Stimulated activated CD4-positive, alpha-beta T cell treated with anti-CD3 and anti-CD28 coated beads, Interleukin-4, amount 100 ng/mL, for 24 hours (primary cell): ENCODE results near the gene KLRC3.
"Not testable (repeated sequence)": the region's sequence is repeated elsewhere in the genome, so short reads cannot be mapped to it uniquely, and the experiment has no call there.

Source experiments
- DNase-seq: peaks from one replicate; pipeline ENCODE4 v3.0.0-alpha.2; 2020

The KLRC3 gene

GRCh38 chr12:10398168-10398567, 22.2 kb downstream of the KLRC3 start:
- no peak for DNase-seq

GRCh38 chr12:10397296-10397695, 23.1 kb downstream of the KLRC3 start:
- no peak for DNase-seq

- DNase-seq: not testable (repeated sequence)
Measured at GRCh38 chr12:10396176-10396575, 24.2 kb downstream of the KLRC3 start.

GRCh38 chr12:10395390-10395998, 24.9 kb downstream of the KLRC3 start:
- DNase-seq: no peak

GRCh38 chr12:10394531-10395152, 25.8 kb downstream of the KLRC3 start:
- DNase-seq: not testable (repeated sequence)

GRCh38 chr12:10393291-10393690, 27.1 kb downstream of the KLRC3 start:
- DNase-seq: no peak

- DNase-seq: no peak
Measured at GRCh38 chr12:10392394-10392930, 27.9 kb downstream of the KLRC3 start.

- DNase-seq: not testable (repeated sequence)
Measured at GRCh38 chr12:10390991-10391390, 29.4 kb downstream of the KLRC3 start.

- no peak for DNase-seq
Measured at GRCh38 chr12:10389904-10390303, 30.5 kb downstream of the KLRC3 start, which contains the start of gene KLRK1. Gene KLRK1, minus strand, starts transcription at chr12:10390041. Its CDS starts 1,231 bp downstream, at chr12:10388810.

GRCh38 chr12:10388624-10389413, 31.6 kb downstream of the KLRC3 start:
- no peak for DNase-seq

GRCh38 chr12:10387498-10387897, 32.9 kb downstream of the KLRC3 start:
- DNase-seq: not testable (repeated sequence)

GRCh38 chr12:10386857-10387256, 33.5 kb downstream of the KLRC3 start:
- no peak for DNase-seq

GRCh38 chr12:10385166-10385613, 35.2 kb downstream of the KLRC3 start:
- DNase-seq: no peak

GRCh38 chr12:10384191-10384590, 36.2 kb downstream of the KLRC3 start:
- no peak for DNase-seq

GRCh38 chr12:10381928-10382628, 38.3 kb downstream of the KLRC3 start:
- no peak for DNase-seq

GRCh38 chr12:10378737-10379136, 41.7 kb downstream of the KLRC3 start:
- not testable (repeated sequence) for DNase-seq

- no peak for DNase-seq
Measured at GRCh38 chr12:10374624-10375018, 45.8 kb downstream of the KLRC3 start.

GRCh38 chr12:10372559-10372958, 47.8 kb downstream of the KLRC3 start:
- DNase-seq: no peak

GRCh38 chr12:10371893-10372535, 48.4 kb downstream of the KLRC3 start:
- not testable (repeated sequence) for DNase-seq

- no peak for DNase-seq
Measured at GRCh38 chr12:10369557-10370415, 50.6 kb downstream of the KLRC3 start.
